Measurements from ENCODE around the gene OR2H2. TPM values are rescaled to one million over a fixed set of nuclear protein-coding genes. Genes with fewer than 3 reads are reported as not detected.
A peak's percentile ranks its signal among the peaks of the same experiment; 100 is the strongest.

OR2H2 gene
- total RNA-seq, 2 experiments from 2014 or later = not detected

DNA sequence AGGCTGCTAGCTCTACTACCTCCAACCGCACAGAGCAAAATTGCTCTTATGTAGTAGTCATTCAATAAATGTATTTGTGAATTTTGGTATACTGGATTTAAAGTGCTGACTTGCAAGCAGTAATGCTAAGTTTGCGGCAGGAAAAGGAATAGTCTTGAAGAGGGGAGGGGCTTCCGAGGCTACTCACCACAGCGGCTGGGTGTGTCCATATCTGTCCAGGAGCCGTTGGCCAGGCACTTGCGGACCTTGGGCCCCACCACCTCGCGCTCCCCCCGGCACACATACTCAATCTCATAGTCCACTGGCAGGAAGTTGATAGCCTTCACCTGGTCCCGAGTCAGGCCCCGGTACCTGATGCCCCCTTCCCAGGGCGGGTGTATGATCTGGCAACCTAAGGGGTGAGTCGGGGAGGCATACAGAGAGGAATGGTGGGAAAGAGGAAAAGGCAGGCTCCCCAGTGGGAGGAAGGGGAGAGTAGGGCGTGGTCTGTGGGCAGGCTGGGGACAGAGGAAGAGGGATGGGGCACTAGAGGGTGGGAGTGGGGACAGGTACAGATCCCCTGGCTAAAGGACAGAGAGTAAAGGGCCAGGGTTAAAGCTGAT, 46.4 kb downstream of the OR2H2 start:
- Mint-ChIP-seq H3K9me3 (ENCODE audit: low read depth) (no peaks in the 10 kb centered on the region), H3K4me3 (peak overlapping the region; percentile 75), H3K4me1 (peaks cover 50% of the 10 kb centered on the region), H3K27ac (no peak overlapping the region), H3K27me3 (no peaks in the 10 kb centered on the region), H3K36me3 (ENCODE audit: low read depth) (no peaks in the 10 kb centered on the region)
- POLR2A ChIA-PET = no interaction called here
- DNase-seq = no peak
- no peak for ATAC-seq
- intact Hi-C loops (cut with DNase I, micrococcal nuclease) = loop anchor here in 1 of 2 experiments (5.0 kb wide), 1 partner anchor 91 kb away; the partner anchor contains the start of gene HLA-F
- CTCF ChIA-PET = interaction anchor here (1.8 to 9.6 kb wide), 2 partner anchors 16 to 21 kb away, joined by 5 to 84 read pairs; no protein-coding TSS in a partner anchor

DNA sequence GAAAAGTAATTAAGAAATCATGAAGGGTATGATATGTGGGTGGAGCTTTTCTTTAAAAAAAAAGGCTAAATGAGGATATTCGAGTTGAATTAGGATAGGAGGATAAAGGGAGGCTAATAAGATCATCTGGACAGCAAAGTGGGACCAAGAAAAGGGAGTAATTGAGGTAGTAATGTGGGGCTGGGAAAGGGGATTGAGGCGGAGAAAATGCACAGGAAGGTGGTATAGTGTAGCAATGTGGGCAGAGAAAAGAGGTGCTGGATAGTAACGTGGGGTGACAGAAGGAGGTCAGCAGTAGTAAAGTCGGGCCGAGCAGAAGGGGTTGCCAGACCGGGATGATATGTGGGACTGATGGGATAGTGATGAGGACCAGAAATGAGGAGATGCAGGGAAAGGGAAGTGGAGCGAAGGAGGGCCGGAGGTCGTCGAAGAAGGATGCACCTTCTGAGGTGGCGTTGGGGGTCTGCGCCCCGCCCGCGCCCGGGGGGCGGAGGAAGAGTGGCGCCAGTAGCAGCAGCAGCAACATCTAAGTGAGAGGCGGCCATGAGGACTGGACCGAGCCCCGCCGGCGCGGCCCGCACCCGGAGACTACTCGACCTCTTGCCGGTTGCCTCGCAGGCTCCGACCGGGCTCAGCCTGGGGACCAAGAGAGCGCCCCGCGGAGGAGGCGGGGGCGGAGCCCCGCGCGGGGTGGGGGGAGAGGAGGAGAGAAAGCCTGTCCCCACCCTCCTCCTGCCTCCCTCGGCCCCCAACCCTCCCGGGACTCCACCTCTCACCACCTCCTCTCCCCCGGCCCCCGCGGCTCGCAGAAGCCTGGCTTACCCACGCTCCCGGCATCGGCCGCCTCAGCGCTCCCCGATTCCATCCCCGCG, 47.2 kb downstream of the OR2H2 start:
- no peaks in the 10 kb centered on the region for H3K36me3 Mint-ChIP-seq (ENCODE audit: low read depth)
- H3K9me3 Mint-ChIP-seq (ENCODE audit: low read depth) = no peaks in the 10 kb centered on the region
- intact Hi-C loops (cut with DNase I, micrococcal nuclease) = loop anchor here (2.0 to 5.0 kb wide), 2 partner anchors 19 to 90 kb away; partner anchors contain the start of gene HLA-F (in 1 of the 2)
- DNase-seq = peak; percentile 72
- peaks cover 50% of the 10 kb centered on the region for H3K4me1 Mint-ChIP-seq
- POLR2A ChIA-PET = interaction anchor here (0.6 kb wide), 1 partner anchor 61 kb away, joined by 3 read pairs; no protein-coding TSS in a partner anchor
- H3K27me3 Mint-ChIP-seq = no peaks in the 10 kb centered on the region
- ATAC-seq = peak; percentile 30
- H3K4me3 Mint-ChIP-seq = peak overlapping the region; percentile 75
- CTCF ChIA-PET = interaction anchor here (2.0 to 9.6 kb wide), 3 partner anchors 18 to 21 kb away, joined by 13 to 84 read pairs (median 16); no protein-coding TSS in a partner anchor
- H3K27ac Mint-ChIP-seq = peak overlapping the region; percentile 1

DNA sequence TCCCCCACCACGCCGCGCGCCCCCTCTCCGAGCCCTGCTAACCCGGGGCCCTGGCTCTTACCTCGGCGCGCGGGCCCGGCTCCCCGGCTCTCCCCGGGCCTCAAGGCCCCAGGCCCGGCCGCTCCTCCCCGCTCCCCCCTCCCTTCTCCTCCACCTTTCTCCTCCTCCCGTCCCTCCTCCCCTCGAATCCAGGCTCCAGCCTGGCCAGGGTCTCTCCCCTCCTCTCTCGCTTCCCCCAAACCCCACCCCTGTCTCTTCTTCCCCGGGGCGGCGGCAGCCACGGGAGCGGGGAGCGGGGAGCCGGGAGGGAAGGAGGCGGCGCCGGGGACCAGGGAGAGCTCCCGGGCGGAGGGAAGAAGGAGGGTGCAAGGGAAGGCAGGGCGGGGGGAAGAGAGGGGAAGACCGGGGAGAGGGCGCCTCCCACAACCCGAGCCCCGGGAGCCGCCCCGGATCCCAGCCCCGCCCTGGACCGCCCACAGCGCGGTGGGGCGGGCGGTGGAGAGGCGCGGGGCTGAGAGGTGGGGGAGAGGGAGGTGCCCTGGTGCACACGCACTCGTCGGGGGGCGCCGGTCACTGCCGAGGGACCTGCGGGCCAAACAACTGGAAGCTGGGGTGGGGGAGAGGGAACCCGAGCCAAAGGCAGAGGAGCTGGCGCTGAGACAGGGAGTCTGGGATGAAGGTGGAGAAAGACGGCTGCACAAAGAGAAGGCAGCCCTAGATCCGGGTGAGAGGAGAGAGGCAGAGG, 48.0 kb downstream of the OR2H2 start, which contains the start of gene GABBR1:
TSS of gene GABBR1 (minus strand) at position 395 of the 745 bp plus-strand sequence. CDS start 798 bp downstream, outside the sequence.
- Mint-ChIP-seq H3K4me1 (peaks cover 50% of the 10 kb centered on the region), H3K9me3 (ENCODE audit: low read depth) (no peaks in the 10 kb centered on the region)

DNA sequence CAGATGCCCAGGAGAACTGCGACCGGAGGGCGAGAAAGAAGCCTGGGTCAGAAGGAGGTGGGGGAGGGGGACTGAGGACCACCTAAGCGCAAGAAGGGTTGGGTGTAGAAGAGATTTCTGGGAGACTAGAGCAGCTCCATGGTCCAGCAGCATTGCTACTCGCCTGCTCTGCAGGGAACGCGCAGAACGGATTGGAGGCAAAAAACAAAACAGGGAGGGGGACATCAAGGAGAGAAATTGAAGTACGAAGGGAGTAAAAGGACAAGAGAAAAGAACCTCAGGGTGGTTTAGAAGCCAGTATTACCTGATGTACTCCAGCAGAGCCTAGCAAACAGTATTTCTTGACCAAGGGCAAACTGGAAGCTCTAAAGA, 48.6 kb downstream of the OR2H2 start:
- H3K36me3 Mint-ChIP-seq (ENCODE audit: low read depth) = no peaks in the 10 kb centered on the region
- no peaks in the 10 kb centered on the region for H3K27me3 Mint-ChIP-seq
- ATAC-seq (no peak), DNase-seq (no peak)
- peaks cover 47% of the 10 kb centered on the region for H3K4me1 Mint-ChIP-seq
- ChIA-PET CTCF (interaction anchor here (2.0 to 2.2 kb wide), 2 partner anchors 17 to 20 kb away, joined by 13 to 16 read pairs; no protein-coding TSS in a partner anchor), POLR2A (interaction anchor here (0.6 kb wide), 3 partner anchors 14 to 504 kb away, joined by 3 to 4 read pairs (median 3); no protein-coding TSS in a partner anchor)
- intact Hi-C loops (cut with DNase I, micrococcal nuclease) = loop anchor here (1.0 to 5.0 kb wide), 3 partner anchors 17 to 89 kb away; partner anchors contain the start of gene HLA-F (in 1 of the 2)
- H3K9me3 Mint-ChIP-seq (ENCODE audit: low read depth) = no peaks in the 10 kb centered on the region
- peak overlapping the region; percentile 3 for H3K27ac Mint-ChIP-seq
- peak overlapping the region; percentile 75 for H3K4me3 Mint-ChIP-seq

More for the DNA sequence above, 48.0 kb downstream of the OR2H2 start, which contains the start of gene GABBR1:
- intact Hi-C loops (cut with DNase I, micrococcal nuclease) = loop anchor here (1.0 to 5.0 kb wide), 3 partner anchors 17 to 89 kb away; partner anchors contain the start of gene HLA-F (in 1 of the 2)
- Mint-ChIP-seq H3K4me3 (peak within 1 kb of the TSS; percentile 75), H3K27ac (peak within 1 kb of the TSS; percentile 3), H3K36me3 (ENCODE audit: low read depth) (no peaks in the 10 kb centered on the region), H3K27me3 (no peaks in the 10 kb centered on the region)
- ChIA-PET POLR2A (interaction anchor here (0.6 kb wide), 4 partner anchors 15 to 503 kb away, joined by 3 to 4 read pairs (median 3); no protein-coding TSS in a partner anchor), CTCF (interaction anchor here (2.0 to 2.2 kb wide), 2 partner anchors 17 to 21 kb away, joined by 13 to 16 read pairs; no protein-coding TSS in a partner anchor)
- ATAC-seq (peak; percentile 84), DNase-seq (peak; percentile 85)

DNA sequence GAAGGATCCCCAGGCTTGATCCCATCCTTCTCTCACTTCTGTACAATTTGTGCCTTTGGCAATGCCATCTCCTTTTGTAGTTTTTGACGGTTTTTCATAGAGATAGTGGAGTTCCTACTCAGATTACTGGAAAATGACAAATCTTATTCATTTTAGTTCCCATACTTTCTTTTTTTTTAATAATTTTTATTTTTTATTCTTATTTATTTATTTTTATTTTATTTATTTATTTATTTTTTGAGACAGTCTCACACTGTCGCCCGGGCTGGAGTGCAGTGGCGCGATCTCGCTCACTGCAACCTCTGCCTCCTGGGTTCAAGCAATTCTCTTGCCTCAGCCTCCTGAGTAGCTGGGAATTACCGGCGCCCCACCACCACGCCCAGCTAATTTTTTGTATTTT, 52.3 kb downstream of the OR2H2 start:
- H3K9me3 Mint-ChIP-seq (ENCODE audit: low read depth) = no peaks in the 10 kb centered on the region
- H3K27ac Mint-ChIP-seq = no peak overlapping the region
- POLR2A ChIA-PET = no interaction called here
- peaks cover 29% of the 10 kb centered on the region for H3K4me1 Mint-ChIP-seq
- DNase-seq (no peak), ATAC-seq (no peak)
- no peak overlapping the region for H3K4me3 Mint-ChIP-seq
- CTCF ChIA-PET = interaction anchor here (0.6 to 5.6 kb wide), 6 partner anchors 13 to 55 kb away, joined by 3 to 61 read pairs (median 4); no protein-coding TSS in a partner anchor
- intact Hi-C loops (cut with DNase I, micrococcal nuclease) = no loop called here
- no peaks in the 10 kb centered on the region for H3K36me3 Mint-ChIP-seq (ENCODE audit: low read depth)
- no peaks in the 10 kb centered on the region for H3K27me3 Mint-ChIP-seq

Other genes with a start within 250 kb of the OR2H2 start
- gene OR5V1, start 216.3 kb upstream of the OR2H2 start, total RNA-seq = not detected
- gene OR12D3, start 209.8 kb upstream of the OR2H2 start, total RNA-seq = not detected
- not detected for gene OR12D2, start 189.5 kb upstream of the OR2H2 start, total RNA-seq
- not detected for gene OR12D1, start 170.2 kb upstream of the OR2H2 start, total RNA-seq
- not detected for gene OR10C1, start 145.8 kb upstream of the OR2H2 start, total RNA-seq
- not detected for gene OR11A1, start 128.1 kb upstream of the OR2H2 start, total RNA-seq
- gene OR2H1, start 128.0 kb upstream of the OR2H2 start, total RNA-seq = not detected
- not detected for gene MAS1L, start 97.2 kb upstream of the OR2H2 start, total RNA-seq
- gene UBD, start 25.4 kb upstream of the OR2H2 start, total RNA-seq = under 1 TPM in 1 of 2 experiments, not detected in 1; 0.32 TPM
- gene GABBR1, start 48.1 kb downstream of the OR2H2 start, total RNA-seq = 10 to 100 TPM; 25.8 to 35.9 TPM
- not detected for gene MOG, start 72.0 kb downstream of the OR2H2 start, total RNA-seq
- gene ZFP57, start 96.0 kb downstream of the OR2H2 start, total RNA-seq = not detected
- gene HLA-F, start 138.3 kb downstream of the OR2H2 start, total RNA-seq = 100 to 1,000 TPM; 216 to 229 TPM
- gene HLA-G, start 242.7 kb downstream of the OR2H2 start, total RNA-seq = under 1 TPM; 0.35 to 0.55 TPM

Measured in activated CD4-positive, alpha-beta T cell treated with anti-CD3 and anti-CD28 coated beads for 36 hours (primary cell).